ENCODE data around the gene KNG1.
"Not testable (repeated sequence)": the region's sequence is repeated elsewhere in the genome, so short reads cannot be mapped to it uniquely, and the experiment has no call there.

The KNG1 gene
- total RNA-seq, result 0 reads per million in 2 donors

DNA sequence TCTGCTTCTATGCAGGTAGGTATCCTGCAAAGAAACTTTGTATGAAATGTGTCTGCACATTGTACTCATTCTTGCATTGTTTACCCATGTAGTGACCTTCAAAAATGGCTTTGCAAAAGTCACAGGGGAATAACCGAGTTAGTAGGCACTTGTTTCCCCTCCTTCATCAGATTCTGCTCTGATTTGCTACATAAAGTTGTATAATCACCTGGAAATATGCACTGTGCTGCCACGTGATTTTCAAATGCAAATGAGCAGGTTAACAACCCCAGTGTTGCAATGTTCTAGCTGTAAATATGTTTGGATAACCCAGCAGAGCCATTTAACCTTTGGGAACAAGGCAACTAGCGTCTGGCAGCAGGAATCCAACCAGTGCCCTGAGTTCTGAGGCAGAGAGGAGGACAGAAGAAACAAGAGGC lies at the start of gene KNG1:
TSS of gene KNG1 (plus strand) at position 321 of the 419 bp plus-strand sequence. CDS start 184 bp downstream, outside the sequence.
- DNase-seq, result no peak

DNA sequence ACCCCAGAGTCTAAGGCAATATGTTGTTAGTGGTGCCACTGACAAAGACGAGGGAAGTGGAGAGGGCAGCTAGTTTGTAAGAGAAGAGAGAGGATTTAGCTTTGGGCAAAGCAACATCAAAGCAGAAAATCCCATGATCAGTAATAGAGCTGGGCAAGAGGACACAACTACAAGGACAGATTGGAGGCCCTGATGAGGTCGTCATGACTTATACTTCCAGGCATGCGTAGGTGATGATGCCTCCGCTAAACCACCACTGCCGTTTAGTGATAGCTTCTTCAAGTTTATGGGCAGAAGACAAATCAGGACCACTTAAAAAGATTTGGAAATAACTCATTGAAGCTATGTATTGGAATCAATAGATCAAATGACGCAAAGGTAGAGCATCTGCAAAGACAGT lies 48.7 kb upstream of the KNG1 start:
- DNase-seq, result no peak

DNA sequence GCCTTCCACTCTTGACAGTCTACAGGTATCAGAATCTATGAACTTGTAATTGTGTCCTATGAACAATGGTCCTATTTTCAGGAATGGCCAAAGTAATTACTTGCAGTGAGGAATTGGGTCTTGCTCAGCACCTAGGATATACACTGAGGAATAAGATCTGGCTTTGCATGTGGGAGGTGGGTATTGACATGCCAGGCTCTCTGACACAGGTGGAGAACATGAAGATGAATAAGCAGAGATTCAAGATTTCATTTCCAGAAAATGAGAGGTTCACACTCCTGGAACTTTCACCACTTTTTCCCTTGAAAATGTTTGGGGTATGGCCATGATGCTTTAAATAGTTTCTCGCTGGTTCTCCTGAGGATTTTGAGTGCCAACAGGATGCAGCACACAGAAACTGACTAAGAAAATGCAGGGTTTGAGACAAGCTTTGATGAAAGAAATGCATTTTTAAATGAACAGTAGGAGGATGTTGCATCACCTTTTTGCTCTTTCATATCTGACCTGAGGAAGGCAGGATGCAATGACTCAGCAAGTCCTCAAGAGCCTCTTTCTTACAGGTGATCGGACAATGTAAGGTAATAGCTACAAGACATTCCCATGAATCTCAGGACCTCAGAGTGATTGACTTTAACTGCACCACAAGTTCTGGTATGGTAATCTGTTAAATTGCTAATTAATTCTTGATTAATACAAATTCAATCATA lies 47.6 kb upstream of the KNG1 start:
- no peak for DNase-seq

GRCh38 chr3:186670155-186670554 lies 47.0 kb upstream of the KNG1 start:
- no peak for DNase-seq

GRCh38 chr3:186671051-186671450 lies 46.1 kb upstream of the KNG1 start:
- DNase-seq, result no peak

DNA sequence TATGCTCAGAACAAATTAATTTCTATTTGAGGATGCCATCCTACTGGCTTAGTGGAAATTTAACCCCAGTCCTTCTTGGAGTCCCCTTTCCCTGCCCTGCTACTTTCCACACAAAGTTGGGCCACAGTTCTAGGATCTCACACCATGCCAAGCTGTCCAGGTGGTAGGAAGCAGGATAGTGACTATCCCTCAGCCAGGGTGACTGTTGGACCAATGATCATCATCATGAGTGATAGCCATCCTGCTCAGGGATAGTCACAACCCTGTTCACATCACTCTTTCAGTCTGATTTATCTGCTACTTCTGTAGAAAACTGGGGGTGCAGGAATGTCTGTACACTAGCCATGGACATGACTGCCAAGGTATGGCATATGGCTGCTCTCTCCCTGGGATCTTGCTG lies 38.6 kb upstream of the KNG1 start:
- no peak for DNase-seq

DNA sequence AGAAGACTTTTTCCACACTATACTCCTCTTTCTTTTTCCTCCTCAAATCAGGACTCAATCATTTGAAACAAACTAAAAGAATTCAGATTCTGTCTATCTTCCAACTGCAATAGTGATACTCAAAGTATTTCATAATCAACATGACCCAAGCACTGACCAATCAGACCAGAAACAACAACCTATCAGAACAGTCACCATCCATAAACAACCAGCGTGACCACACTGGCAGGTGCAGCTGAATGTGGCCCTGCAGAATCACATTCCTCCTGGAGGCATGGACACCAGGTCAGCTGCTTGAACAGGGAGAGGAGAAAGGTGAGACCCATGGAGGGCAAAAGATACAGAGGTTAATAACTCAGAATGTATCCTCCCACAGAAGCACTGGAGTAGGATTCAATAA lies 38.0 kb upstream of the KNG1 start:
- no peak for DNase-seq

- no peak for DNase-seq
Observed at GRCh38 chr3:186680869-186681268, 36.3 kb upstream of the KNG1 start.

- no peak for DNase-seq
Observed at GRCh38 chr3:186682812-186683211, 34.3 kb upstream of the KNG1 start.

DNA sequence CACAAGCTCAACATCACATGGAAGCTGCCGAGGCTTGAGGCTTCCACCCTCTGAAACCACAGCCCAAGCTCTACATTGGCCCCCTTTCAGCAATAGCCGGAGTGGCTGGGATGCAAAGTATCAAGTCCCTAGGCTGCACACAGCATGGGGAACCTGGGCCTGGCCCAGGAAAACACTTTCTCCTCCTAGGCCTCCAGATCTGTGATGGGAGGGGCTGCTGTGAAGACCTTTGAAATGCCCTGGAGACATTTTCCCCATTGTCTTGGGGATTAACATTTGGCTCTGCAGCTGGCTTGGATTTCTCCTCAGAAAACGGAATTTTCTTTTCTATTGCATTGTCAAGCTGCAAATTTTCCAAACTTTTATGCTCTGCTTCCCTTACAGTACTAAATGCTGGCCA lies 33.2 kb upstream of the KNG1 start:
- DNase-seq, result no peak

DNA sequence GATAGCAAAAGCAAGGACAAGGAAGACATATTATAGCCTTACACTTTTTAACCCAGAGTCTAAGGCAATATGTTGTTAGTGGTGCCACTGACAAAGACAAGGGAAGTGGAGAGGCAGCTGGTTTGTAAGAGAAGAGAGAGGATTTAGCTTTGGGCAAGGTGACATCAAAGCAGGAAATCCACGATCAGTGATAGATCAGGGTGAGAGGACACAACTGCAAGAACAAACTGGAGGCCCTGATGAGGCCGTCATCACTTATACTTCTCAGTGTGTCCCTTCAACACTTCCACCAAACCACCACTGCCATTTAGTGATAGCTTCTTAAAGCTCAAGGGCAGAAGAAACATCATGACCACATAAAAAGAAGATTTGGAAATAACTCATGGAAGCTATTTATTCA lies 30.7 kb upstream of the KNG1 start:
- not testable (repeated sequence) for DNase-seq

DNA sequence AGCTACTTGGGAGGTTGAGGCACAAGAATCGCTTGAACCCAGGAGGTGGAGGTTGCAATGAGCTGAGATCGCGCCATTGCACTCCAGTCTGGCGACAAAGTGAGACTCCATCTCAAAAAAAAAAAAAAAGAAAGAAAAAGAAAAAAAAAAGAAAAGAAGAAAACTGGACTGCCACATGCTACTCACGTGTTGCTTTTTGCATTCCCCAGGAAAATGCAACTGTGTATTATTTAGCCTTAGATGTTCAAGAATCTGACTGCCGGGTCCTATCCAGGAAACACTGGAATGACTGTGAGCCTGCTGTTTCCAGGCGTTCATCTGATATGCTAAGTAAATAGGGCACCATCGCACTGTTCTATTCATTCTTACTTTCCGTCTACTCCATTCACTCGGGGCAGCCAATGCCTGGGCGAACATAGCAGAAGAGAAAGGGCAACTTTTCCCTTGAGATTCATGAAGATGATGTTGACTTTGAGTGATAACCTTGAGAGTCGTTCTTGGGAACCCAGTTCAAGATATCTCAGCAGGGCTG lies 30.0 kb upstream of the KNG1 start:
- DNase-seq, result no peak

- not testable (repeated sequence) for DNase-seq
Observed at GRCh38 chr3:186690304-186690703, 26.9 kb upstream of the KNG1 start.

DNA sequence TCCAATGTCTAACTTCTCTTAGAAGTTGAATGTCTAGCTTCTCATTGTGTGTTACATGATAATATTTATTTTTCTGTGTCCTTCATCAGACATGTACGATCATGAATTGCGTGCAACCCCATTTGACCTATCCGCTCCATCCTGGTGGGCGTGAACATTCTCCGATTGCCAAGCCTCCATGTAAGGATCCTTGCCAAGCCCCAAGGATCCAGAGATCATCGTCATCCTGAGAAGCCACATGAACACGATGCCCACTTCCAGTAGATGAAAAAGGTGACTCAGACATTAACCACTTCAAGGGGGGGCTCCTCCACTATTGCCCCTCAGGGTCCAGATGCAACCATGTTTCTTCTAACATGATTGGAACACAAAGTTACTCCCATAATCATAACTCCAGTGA lies 25.5 kb upstream of the KNG1 start:
- DNase-seq, result no peak

GRCh38 chr3:186693843-186694242 lies 23.3 kb upstream of the KNG1 start:
- DNase-seq, result no peak

DNA sequence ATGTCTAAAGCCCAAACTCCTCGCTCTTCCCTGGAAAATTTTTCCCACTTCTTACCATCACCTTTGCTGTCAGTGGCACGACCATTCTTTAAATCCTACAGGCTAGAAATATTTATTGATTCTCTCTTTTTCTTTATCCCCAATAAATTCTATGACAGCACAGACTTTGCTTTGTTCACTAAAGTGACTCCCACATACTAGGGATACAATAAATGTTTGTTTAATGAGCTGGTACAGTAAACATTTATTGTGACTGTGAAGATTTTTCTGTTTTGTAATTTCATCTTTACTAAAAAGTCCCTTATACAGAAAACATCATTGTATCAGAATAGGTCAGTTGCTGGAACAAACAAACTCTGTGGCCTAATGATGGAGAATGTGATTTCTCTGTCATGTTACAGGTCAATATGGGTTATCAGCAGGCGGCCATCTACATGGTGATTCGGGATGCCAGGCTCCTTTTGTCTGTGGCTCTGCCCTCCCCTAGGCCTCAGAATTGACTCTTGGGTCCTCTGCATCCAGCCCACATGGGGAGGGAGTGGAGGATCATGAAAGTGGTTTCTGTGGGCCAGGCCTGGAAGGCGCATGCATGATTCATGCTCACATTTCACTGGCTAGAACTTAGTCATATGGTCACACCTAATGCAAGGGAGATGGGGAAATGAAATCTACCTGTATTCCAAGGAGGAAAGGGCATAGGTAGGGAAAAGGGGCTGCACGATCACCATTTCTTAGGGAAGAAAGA lies 22.7 kb upstream of the KNG1 start:
- DNase-seq, result no peak

- DNase-seq, result no peak
Observed at GRCh38 chr3:186696522-186696921, 20.6 kb upstream of the KNG1 start.

DNA sequence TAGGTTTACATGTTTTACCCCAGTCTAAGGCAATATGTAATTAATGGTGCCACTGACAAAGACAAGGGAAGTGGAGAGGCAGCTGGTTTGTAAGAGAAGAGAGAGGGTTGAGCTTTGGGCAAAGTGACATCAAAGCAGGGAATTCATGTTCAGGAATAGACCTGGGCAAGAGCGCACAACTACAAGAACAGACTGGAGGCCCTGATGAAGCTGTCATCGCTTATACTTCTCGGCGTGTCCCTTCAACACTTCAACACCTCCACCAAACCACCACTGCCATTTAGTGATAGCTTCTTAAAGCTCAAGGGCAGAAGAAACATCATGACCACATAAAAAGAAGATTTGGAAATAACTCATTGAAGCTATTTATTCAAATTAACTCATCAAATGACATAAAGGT lies 19.6 kb upstream of the KNG1 start:
- no peak for DNase-seq

GRCh38 chr3:186700267-186700666 lies 16.9 kb upstream of the KNG1 start:
- no peak for DNase-seq

GRCh38 chr3:186702451-186702850 lies 14.7 kb upstream of the KNG1 start:
- not testable (repeated sequence) for DNase-seq

DNA sequence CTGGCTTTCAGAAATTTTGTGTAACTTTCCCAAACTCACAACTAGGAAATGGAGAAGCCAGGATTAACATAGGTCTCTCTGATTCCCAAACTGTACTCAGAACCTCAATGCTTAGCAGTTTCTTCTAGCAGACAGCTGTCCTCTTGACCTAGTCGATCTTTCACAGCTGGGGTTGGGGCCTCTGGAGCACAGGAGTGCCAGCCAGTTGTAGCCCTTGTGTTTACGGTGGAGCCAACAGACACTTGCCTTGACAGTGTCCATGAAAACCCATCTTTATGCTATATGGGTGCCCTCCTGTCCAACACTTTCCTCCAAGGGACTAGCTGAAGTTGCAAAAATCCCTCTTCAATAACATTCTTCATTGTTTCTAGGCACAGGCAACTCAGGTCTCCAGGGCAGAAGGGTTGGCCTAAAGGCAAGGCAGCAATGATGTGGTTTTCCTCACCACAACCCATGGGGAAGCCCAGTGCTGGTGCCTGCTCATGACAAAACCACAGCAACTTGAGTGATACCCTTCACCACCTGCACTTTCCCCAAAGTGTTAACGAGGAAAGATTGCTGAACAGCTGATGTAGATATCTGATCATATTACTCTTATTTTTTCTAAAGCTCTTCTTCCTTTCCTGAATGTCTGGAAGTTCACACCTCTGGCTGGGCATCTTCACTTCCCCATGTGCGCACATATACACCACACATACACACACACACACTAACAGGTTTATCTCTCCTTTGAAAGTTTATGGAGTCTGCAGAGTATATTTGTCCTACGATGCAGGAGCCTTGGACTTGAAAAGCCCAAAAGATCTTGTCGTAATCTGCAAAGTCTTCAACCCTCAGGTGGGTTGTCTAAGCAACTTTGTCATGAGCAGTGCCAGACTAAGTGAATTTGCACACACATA lies 11.0 kb upstream of the KNG1 start:
- DNase-seq, result no peak

DNA sequence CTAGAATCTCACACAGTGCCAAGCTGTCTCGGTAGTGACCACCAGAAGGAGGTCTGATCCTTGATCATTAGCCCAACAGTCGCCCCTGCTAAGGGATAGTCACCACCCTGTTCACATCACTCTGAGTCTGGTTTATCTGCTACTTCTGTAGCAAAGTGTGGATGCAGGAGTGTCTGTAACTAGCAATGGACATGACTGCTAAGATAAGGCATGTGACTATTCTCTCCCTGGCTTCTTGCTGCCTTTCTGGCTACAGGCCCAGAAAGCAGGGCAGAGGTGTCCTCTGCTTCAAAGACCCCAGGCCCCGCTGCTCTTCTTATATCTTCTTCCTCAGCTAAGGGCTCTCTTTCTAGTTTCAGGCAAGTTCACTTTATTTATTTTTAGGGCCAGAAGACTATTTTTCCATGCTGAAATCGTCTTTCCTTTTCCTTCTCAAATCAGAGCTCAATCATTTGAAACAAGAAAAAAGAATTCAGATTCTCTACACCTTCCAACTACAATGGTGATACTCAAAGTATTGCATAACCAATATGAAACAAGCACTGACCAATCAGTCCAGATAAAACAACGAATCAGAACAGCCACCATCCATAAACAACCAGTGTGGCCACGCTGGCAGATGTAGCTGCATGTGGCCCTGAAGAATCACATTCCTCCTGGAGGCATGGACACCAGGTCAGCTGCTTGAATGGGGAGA lies 8.0 kb upstream of the KNG1 start:
- no peak for DNase-seq

Data from T-helper 9 cell (primary cell).